ENCODE measurements around the gene NXPE1. TPM values are rescaled to one million over a fixed set of nuclear protein-coding genes. Genes with fewer than 3 reads are reported as not detected.

NXPE1 gene
- total and polyA plus RNA-seq, 2 donors (not counting 1 experiment from before 2014, with no cell fraction given): not detected

GRCh38 chr11:114563077-114563476, 3.4 kb upstream of the NXPE1 start:
- no peaks in the 10 kb centered on the region for H3K4me1 ChIP-seq (ENCODE audit: control insufficient read depth in 2 of 2, insufficient read depth in 2 of 2, low read length in 2 of 2)
- no peaks in the 10 kb centered on the region for H3K9me3 ChIP-seq (ENCODE audit: control extremely low read depth in 1 of 3, control insufficient read depth in 2 of 3, insufficient read depth in 1 of 3, low read length in 2 of 3)
- no peak overlapping the region for H3K27ac Mint-ChIP-seq
- ATAC-seq (ENCODE audit: low read depth): no peak
- H3K4me2 ChIP-seq (replicated peaks; ENCODE audit: low read depth, low read length, poor library complexity, severe bottlenecking): no peak overlapping the region
- intact Hi-C loops (cut with micrococcal nuclease): no loop called here
- TF ChIP-seq CTCF (IDR thresholded peaks at IDR 0.05) (no peak), EZH2 (IDR thresholded peaks at IDR 0.05; ENCODE audit: borderline replicate concordance, insufficient read depth, low read depth, low read length, poor library complexity, severe bottlenecking) (no peak)
- POLR2A ChIA-PET: no interaction called here
- DNase-seq: no peak
- no peaks in the 10 kb centered on the region for H3K4me1 Mint-ChIP-seq
- no peak overlapping the region for H3K4me3 ChIP-seq (ENCODE audit: control extremely low read depth in 1 of 5, extremely low read depth in 1 of 5, insufficient read depth in 1 of 5, low read depth in 2 of 5, low read length in 4 of 5)
- no peak overlapping the region for H3K9ac ChIP-seq (ENCODE audit: low read length)
- peaks cover 0 to 4% (median 0%) of the 10 kb centered on the region in 4 experiments for H3K27me3 ChIP-seq (replicated peaks in 1 of 4; ENCODE audit: control extremely low read depth in 1 of 4, control insufficient read depth in 3 of 4, insufficient read depth in 4 of 4, low read length in 3 of 4)
- H3K4me3 Mint-ChIP-seq: no peak overlapping the region
- no peaks in the 10 kb centered on the region for H3K9me3 Mint-ChIP-seq (ENCODE audit: insufficient read depth)
- no peak overlapping the region for H2AFZ ChIP-seq (ENCODE audit: insufficient read depth, low read depth, low read length, poor library complexity, severe bottlenecking)
- no peaks in the 10 kb centered on the region for H4K20me1 ChIP-seq (ENCODE audit: control insufficient read depth, insufficient read depth, low read length, poor library complexity, severe bottlenecking)
- peaks cover 12% of the 10 kb centered on the region for H3K27me3 Mint-ChIP-seq
- CTCF ChIA-PET: no interaction called here
- H3K36me3 ChIP-seq (replicated peaks in 1 of 2; ENCODE audit: control extremely low read depth in 1 of 2, control insufficient read depth in 1 of 2, extremely low read depth in 1 of 2, insufficient read depth in 2 of 2, low read length in 1 of 2): no peaks in the 10 kb centered on the region
- H3K79me2 ChIP-seq (ENCODE audit: control insufficient read depth, insufficient read depth, low read length): no peaks in the 10 kb centered on the region
- WGBS (ENCODE audit: insufficient coverage): no CpG with 5 or more reads among the region's 2 CpGs
- H3K27ac ChIP-seq (ENCODE audit: low read length in 2 of 2): no peak overlapping the region

DNA sequence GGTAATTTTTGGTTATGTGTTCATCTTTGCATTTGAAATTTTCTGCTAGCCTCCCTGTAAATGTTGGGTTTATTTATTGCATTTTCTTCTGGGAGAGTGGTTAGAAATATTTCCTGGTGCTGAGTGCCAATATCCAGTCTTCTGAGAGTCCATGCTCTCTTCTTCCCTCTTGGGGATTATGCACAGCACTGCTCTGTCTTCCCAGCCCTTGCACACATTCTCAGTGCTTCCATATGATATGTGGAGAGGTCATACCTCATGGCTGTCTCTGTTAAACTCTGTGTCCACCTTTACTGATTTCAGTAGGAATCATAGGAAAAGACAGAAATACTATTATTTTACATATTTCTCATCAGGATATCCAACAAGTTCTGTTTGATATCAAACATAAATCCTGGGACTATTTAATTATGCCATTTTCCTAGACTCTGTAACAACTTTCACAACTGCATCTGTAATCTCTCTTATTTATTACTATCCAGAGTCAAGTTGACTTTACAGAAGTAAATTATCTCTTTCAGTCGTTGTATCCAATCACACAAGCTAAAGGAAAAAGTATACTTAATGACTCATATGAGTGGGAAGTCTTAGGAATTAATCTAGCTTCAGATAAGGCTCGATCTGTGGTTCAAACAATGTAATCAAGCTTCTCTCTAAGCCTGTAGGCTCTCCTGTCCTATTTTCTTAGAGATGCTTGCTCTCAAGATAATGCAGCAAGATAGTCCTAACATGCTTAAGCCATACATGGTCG, 2.7 kb upstream of the NXPE1 start:
- CTCF ChIA-PET: no interaction called here
- no peaks in the 10 kb centered on the region for H3K9me3 Mint-ChIP-seq (ENCODE audit: insufficient read depth)

More for the DNA sequence above, 2.7 kb upstream of the NXPE1 start:
- TF ChIP-seq EZH2 (IDR thresholded peaks at IDR 0.05; ENCODE audit: borderline replicate concordance, insufficient read depth, low read depth, low read length, poor library complexity, severe bottlenecking): no peak
- TF ChIP-seq CTCF (IDR thresholded peaks at IDR 0.05): no peak
- POLR2A ChIA-PET: no interaction called here
- no peaks in the 10 kb centered on the region for H3K4me1 Mint-ChIP-seq
- ATAC-seq (ENCODE audit: low read depth) (no peak), DNase-seq (no peak)
- intact Hi-C loops (cut with micrococcal nuclease): no loop called here
- peaks cover 0 to 4% (median 0%) of the 10 kb centered on the region in 4 experiments for H3K27me3 ChIP-seq (replicated peaks in 1 of 4; ENCODE audit: control extremely low read depth in 1 of 4, control insufficient read depth in 3 of 4, insufficient read depth in 4 of 4, low read length in 3 of 4)
- no peak overlapping the region for H2AFZ ChIP-seq (ENCODE audit: insufficient read depth, low read depth, low read length, poor library complexity, severe bottlenecking)
- H3K9ac ChIP-seq (ENCODE audit: low read length): no peak overlapping the region
- H3K79me2 ChIP-seq (ENCODE audit: control insufficient read depth, insufficient read depth, low read length): no peaks in the 10 kb centered on the region
- WGBS (ENCODE audit: insufficient coverage): no CpG with 5 or more reads among the region's 3 CpGs
- H3K4me3 Mint-ChIP-seq: no peak overlapping the region
- no peak overlapping the region for H3K27ac Mint-ChIP-seq
- H3K4me2 ChIP-seq (replicated peaks; ENCODE audit: low read depth, low read length, poor library complexity, severe bottlenecking): no peak overlapping the region
- no peaks in the 10 kb centered on the region for H3K9me3 ChIP-seq (ENCODE audit: control extremely low read depth in 1 of 3, control insufficient read depth in 2 of 3, insufficient read depth in 1 of 3, low read length in 2 of 3)
- no peaks in the 10 kb centered on the region for H4K20me1 ChIP-seq (ENCODE audit: control insufficient read depth, insufficient read depth, low read length, poor library complexity, severe bottlenecking)
- no peak overlapping the region for H3K4me3 ChIP-seq (ENCODE audit: control extremely low read depth in 1 of 5, extremely low read depth in 1 of 5, insufficient read depth in 1 of 5, low read depth in 2 of 5, low read length in 4 of 5)
- no peak overlapping the region for H3K27ac ChIP-seq (ENCODE audit: low read length in 2 of 2)
- no peaks in the 10 kb centered on the region for H3K4me1 ChIP-seq (ENCODE audit: control insufficient read depth in 2 of 2, insufficient read depth in 2 of 2, low read length in 2 of 2)
- peaks cover 12% of the 10 kb centered on the region for H3K27me3 Mint-ChIP-seq
- H3K36me3 ChIP-seq (replicated peaks in 1 of 2; ENCODE audit: control extremely low read depth in 1 of 2, control insufficient read depth in 1 of 2, extremely low read depth in 1 of 2, insufficient read depth in 2 of 2, low read length in 1 of 2): no peaks in the 10 kb centered on the region

Measured in B cell (primary cell).